ENCODE results near the gene MYD88.

- no peak for TF ChIP-seq CTCF (conservative IDR thresholded peaks at IDR 0.05; ENCODE audit: low read depth, low read length)
- no peak for TF ChIP-seq EZH2 (IDR thresholded peaks at IDR 0.05; ENCODE audit: low read length, unreplicated experiment)
- TF ChIP-seq EZH2phosphoT487 (IDR thresholded peaks at IDR 0.05; ENCODE audit: borderline replicate concordance, low read length) = no peak
Observed at GRCh38 chr3:38129058-38129457, 9.4 kb upstream of the MYD88 start.

Data from PC-3 (cell line).